GM21515 (cell line): Measurements from ENCODE around the gene SLC4A3.

Experiments
- ATAC-seq: cut with Tn5 transposase; IDR thresholded peaks from one replicate; pipeline ENCODE4 v1.9.1; 2021; ENCODE audit not compliant: unreplicated experiment

SLC4A3 gene, protein sequence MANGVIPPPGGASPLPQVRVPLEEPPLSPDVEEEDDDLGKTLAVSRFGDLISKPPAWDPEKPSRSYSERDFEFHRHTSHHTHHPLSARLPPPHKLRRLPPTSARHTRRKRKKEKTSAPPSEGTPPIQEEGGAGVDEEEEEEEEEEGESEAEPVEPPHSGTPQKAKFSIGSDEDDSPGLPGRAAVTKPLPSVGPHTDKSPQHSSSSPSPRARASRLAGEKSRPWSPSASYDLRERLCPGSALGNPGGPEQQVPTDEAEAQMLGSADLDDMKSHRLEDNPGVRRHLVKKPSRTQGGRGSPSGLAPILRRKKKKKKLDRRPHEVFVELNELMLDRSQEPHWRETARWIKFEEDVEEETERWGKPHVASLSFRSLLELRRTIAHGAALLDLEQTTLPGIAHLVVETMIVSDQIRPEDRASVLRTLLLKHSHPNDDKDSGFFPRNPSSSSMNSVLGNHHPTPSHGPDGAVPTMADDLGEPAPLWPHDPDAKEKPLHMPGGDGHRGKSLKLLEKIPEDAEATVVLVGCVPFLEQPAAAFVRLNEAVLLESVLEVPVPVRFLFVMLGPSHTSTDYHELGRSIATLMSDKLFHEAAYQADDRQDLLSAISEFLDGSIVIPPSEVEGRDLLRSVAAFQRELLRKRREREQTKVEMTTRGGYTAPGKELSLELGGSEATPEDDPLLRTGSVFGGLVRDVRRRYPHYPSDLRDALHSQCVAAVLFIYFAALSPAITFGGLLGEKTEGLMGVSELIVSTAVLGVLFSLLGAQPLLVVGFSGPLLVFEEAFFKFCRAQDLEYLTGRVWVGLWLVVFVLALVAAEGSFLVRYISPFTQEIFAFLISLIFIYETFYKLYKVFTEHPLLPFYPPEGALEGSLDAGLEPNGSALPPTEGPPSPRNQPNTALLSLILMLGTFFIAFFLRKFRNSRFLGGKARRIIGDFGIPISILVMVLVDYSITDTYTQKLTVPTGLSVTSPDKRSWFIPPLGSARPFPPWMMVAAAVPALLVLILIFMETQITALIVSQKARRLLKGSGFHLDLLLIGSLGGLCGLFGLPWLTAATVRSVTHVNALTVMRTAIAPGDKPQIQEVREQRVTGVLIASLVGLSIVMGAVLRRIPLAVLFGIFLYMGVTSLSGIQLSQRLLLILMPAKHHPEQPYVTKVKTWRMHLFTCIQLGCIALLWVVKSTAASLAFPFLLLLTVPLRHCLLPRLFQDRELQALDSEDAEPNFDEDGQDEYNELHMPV

DNA sequence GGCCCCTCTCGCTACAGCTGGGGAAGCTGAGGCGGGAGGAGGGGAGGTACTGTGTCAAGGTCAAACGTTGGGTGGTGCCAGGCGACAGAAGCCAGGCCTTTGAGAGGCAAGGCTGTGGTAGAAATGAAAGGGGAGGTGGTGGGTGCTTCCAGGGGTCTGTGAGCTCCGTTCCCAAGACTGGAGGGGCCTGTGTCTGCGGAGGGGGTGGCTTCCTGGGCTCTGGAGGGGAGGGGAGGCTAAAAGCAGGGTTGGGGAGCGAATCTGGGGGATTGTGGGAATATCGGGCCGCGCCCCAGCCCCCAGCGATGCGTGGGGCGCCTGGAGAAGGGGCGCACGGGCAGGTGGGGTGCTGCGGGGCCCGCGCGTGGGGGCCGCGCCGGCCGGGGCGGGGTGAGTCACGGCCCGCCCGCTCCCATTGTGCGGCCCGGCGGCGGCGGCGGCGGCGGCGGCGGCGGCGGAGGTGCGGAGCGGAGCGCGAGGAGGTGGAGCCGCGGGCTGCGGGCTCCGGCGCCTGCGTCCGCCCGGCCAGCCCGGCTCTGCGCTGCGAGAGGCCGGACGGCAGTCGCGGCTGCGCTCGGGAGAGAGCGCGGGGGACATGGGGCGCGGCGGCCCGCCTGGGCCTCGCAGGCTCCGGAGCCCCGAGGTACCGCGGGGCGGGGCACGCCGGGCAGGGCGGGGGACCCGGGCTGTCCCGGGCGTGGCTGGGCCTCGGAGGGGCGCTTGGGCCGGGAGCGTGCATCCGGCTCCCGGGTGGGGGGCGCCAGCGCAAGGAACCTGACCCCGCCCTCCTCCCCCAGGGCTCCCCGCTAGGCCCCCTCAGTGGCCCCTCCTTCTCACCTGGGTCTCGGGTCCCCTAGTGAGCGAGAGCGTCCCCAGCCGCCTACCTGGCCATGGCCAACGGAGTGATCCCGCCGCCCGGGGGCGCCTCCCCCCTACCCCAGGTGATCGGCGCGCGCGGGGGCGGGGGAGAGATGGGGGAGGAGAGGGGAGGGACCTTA, at the start of gene SLC4A3:
Gene SLC4A3 (plus strand): TSS at position 528 of the 998 bp plus-strand sequence. CDS start 363 bp downstream, at position 891.
- no peak for ATAC-seq

DNA sequence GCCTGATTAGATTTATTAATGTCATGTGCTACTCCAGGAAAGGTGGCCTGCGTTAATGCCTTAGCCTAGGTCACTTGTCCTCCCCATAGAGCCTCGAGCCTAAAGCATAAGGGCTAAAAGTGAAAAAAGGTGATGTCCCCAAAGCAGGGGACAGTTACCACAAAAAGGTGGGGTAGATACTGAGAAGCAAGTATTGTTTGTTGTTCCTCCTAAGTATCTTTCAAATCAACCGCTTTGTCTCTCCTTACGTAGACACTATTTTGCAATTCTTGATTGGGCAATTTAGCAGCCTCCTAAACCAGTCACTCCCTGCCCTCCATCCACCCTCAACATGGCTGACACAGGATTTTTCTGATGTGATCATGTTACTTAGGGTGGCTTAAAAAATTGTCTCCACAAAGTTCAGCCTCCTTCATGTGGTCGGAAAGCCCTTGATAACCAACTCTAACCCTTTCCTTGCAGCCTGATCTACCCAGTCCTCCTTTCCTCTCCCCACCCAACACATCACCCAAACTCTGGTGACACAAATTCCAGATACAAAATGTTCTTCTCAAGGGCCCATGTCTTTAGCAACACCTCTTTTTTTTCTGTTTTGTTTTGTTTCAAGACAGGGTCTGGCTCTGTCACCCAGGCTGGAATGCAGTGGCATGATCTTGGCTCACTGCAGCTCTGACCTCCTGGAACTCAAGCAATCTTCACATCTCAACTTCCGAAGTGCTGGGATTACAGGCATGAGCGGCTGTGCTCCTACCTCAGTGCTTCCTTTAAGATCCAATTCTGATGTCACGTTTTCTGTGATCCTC, 48.4 kb upstream of the SLC4A3 start:
- no peak for ATAC-seq

GRCh38 chr2:219581346-219581745, 46.1 kb upstream of the SLC4A3 start:
- ATAC-seq: no peak

DNA sequence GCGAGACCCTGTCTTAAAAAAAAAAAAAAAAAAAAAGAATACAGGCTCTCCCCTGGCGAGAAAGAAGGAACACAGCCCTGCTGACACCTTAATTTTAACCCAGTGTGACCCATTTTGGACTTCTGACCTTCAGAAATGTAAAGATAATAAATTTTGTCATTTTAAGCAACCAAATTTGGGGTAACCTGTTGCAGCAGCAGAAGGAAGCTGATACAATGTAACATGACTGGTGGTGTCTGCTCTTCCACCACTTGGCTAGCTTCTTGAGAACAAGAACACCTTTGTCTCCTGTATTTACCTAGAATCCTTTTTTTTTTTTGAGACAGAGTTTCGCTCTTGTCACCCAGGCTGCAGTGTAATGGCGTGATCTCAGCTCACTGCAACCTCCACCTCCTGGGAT, 36.3 kb upstream of the SLC4A3 start:
- ATAC-seq: no peak

DNA sequence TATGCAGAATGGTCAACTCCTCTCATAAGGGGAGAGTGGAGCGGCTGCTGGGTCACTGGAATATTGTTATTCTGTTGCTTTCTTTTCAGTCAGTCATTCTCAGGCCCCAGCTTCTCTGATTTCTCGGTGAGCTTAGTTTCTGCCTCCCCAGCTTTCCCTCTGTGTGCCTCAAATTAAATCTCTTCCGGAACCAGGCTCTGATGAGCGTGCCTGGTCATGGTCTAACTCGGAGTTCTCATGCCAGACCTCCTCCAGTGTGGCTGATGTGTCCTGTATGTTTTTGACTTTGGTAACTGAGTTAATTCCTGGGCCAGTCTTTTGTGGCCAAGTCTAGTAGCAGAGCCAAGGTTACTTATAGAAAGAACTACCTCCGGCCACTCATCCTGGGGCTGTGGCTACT, 34.7 kb upstream of the SLC4A3 start:
- ATAC-seq: no peak

- no peak for ATAC-seq
These were observed 34.3 kb upstream of the SLC4A3 start for GRCh38 chr2:219593154-219593553.

DNA sequence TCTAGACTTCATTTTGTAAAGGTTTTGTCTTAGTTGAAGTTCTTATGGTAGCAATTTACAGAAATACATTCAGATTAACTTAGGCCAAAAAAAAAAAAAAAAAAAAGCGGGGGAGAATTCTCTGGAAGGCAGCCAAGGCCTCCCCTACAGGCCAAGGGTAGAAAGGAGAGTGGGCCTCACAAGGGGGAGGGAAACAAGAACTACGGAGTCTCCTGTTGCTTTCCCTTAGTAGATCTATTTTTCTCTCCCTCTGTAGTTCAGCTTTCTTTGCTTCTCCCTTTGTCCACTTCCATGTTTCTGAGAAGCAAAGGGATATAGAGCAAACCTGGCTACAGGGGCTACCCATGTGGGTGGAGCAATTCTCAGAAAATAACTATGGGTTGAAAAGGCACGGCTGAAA, 32.2 kb upstream of the SLC4A3 start:
- ATAC-seq: no peak

DNA sequence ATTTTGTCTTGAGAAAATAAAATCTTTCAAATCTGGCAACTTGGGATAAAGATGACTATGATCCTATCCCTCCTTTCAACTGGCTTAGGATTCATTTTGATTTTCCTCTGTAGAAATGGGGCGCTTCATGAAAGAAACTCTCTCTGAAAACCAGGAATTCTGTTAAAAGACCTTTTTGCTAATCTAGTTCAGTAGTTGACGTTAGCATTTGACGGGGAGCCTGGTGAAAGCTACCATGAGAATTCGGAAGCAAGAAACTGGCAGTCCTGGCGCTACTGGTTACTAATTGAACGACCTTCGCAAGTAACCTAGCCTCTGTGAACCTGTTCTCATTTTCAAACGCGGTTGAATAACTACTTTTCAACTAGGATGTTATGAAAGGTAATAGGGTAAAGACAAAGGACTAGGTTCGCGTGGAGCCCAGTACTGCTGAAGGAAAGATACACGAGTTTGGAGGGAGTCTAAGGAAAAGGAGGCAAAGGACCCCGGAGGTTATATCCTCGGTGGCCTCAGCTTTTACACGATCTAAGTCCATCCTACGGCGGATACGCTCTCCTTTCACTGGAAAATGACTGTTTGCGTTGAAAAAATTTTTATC, 30.4 kb upstream of the SLC4A3 start:
- ATAC-seq: peak; percentile 3

- ATAC-seq: peak; percentile 94
These were observed 29.7 kb upstream of the SLC4A3 start, which contains the start of gene STK11IP for GRCh38 chr2:219597552-219598307. TSS of gene STK11IP (plus strand) at chr2:219597857. CDS start at chr2:219598120, 263 bp downstream.

GRCh38 chr2:219598308-219599078, 28.9 kb upstream of the SLC4A3 start:
- no peak for ATAC-seq

GRCh38 chr2:219603771-219604170, 23.7 kb upstream of the SLC4A3 start:
- ATAC-seq: no peak

DNA sequence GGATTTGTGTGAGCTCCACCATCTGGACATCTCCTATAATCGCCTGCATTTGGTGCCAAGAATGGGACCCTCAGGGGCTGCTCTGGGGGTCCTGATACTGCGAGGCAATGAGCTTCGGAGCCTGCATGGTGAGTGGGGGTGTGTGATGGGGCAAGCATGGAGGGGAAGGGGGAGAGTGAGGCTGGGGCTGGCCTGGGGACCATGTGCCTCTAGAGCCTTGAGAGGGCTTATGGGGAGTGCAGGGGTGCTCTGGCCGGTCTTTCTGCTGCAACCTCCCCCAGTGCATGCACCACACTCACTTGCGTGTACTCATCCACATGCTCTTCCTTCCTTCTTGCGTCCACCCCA, 21.8 kb upstream of the SLC4A3 start:
- no peak for ATAC-seq

DNA sequence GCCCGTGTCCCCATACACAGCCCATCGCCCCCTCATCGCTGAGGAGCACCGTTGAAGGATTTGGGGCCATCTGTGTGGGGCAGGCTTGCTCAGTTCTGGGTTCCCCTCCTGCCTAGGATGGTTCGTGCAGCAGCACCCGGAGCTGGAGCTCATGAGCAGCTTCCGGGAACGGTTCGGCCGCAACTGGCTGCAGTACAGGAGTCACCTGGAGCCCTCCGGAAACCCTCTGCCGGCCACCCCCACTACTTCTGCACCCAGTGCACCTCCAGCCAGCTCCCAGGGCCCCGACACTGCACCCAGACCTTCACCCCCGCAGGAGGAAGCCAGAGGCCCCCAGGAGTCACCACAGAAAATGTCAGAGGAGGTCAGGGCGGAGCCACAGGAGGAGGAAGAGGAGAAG, 19.5 kb upstream of the SLC4A3 start:
- ATAC-seq: no peak

DNA sequence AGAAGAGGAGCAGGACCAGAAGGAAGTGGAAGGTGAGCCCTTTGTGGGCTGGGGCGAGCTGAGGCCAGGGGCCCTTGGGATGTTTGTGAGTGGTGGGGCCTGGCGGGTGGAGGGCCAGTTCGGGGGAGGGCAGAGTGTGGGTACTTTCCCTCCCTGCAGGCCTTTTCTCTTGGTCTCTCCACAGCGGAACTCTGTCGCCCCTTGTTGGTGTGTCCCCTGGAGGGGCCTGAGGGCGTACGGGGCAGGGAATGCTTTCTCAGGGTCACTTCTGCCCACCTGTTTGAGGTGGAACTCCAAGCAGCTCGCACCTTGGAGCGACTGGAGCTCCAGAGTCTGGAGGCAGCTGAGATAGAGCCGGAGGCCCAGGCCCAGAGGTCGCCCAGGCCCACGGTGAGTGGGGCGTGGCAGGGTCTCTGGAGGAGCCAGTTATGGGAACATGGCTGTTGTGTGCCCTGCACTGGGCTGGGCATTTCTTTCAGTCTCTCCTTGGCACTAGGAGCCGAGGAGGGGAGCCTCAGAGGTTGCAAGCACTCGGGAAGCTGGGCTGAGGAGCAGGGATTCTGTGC, 18.9 kb upstream of the SLC4A3 start:
- ATAC-seq: no peak

DNA sequence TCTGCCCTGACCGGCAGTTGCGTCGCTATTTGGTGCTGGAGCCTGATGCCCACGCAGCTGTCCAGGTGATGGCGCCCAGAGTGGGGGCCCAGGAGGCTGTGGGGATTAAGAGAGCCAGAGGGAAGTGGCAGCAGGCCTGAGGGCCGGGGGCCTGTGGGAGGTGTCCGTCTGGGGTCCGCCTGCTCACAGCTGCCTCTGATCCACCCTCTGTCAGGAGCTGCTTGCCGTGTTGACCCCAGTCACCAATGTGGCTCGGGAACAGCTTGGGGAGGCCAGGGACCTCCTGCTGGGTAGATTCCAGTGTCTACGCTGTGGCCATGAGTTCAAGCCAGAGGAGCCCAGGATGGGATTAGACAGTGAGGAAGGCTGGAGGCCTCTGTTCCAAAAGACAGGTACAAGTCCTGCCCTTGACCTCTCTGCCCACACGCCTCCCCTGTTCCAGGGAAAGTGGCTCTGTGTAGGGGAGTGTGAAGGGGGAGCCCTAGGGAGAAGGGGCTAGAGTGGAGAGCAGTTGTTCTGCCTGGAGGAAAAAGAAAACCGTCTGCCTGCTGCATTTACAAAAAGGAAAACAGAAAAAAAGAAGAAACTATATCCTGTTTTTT, 18.2 kb upstream of the SLC4A3 start:
- ATAC-seq: no peak

DNA sequence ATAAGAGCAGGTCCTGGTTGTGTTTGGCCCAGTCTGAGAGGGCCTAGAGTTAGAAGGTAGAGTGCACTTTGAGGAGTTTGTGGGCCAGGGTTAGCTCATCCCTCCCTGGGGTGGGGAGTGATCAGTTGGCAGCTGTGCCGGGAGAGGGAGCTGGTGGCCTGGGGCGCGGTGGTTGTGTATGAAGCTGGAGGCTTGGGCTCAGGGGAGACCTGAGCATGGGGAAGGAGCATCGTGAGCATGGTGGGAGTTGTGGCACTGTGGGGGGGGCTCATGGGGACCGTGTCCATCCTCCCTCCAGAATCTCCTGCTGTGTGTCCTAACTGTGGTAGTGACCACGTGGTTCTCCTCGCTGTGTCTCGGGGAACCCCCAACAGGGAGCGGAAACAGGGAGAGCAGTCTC, 16.1 kb upstream of the SLC4A3 start:
- ATAC-seq: no peak
